Hair follicle dermal papilla cell (primary cell): ENCODE data around the gene CCDC59. TPM values are rescaled to one million over a fixed set of nuclear protein-coding genes. Genes with fewer than 3 reads are reported as not detected.

Experiments
- total RNA-seq: library from RNA; depleted of rRNA; stranded (reverse); fragments of >200 nt; gene quantifications from 2 replicates; pipeline ENCODE4 v1.2.3, GENCODE V29; 2012

CCDC59 gene
- total RNA-seq: 24.8 and 35.2 TPM in 2 replicates

GRCh38 chr12:82358200-82359114 lies at the start of gene CCDC59, which contains the start of gene METTL25:
CCDC59 (minus strand) TSS chr12:82358387; CDS start chr12:82358376, 11 bp downstream.
METTL25 (plus strand) TSS chr12:82358529; CDS start chr12:82358566, 37 bp downstream.

Other genes starting within 250 kb of the CCDC59 start
- gene METTL25, start 142 bp upstream of the CCDC59 start, total RNA-seq: 14.7 and 17.0 TPM in 2 replicates